SHP77 treated with DMSO at 0.1 percent for 48 hours (cell line): ENCODE results near the gene CLSTN1.

Experiments used
- DNase-seq: peaks from one replicate; lab custom pipeline; 2025; lab: John Stamatoyannopoulos, UW

CLSTN1 gene

GRCh38 chr1:9823943-9824701, at the start of gene CLSTN1:
Gene CLSTN1 (minus strand): TSS chr1:9823965. CDS start chr1:9823733, 232 bp downstream.
- peak; percentile 46 for DNase-seq

GRCh38 chr1:9873385-9873784, 49.6 kb upstream of the CLSTN1 start:
- DNase-seq: no peak

DNA sequence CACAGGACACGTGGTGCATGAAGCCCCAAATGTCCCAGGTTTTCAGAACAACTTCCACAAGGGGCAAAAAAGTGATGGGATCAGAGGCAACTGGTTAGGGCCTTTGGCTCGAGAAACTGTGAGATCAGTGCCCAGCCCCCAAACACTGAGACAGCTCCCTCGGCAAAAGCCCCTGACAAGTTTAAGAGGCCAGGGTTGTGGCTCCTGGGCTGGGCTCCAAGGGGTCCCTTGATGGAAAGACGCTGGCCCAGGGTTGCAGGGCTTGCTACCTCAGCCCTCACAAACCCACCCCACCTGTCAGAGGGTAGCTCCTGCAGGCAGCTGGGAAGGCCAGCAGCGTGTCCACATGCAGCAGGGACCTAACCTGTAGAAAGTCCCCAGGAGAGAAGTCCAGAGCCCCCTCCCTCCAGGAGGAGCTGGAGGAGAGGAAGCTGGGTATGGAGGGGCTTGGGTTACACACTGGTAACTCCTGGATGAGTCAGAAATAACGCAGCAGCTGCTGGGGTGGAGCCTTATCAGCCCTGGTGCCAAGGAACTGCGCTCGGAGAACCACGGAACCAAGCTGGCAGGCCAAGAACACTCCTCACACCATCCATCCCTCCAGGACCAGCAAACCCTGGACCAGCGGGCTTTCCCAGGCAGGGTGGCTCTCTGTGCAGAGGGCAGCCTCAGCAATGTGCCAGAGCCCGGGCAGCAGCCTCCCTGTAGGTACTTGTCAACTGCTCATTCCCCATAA, 48.8 kb upstream of the CLSTN1 start:
- DNase-seq: no peak

GRCh38 chr1:9871707-9872425, 48.1 kb upstream of the CLSTN1 start:
- DNase-seq: no peak

- no peak for DNase-seq
Observed at GRCh38 chr1:9871021-9871420, 47.3 kb upstream of the CLSTN1 start.

DNA sequence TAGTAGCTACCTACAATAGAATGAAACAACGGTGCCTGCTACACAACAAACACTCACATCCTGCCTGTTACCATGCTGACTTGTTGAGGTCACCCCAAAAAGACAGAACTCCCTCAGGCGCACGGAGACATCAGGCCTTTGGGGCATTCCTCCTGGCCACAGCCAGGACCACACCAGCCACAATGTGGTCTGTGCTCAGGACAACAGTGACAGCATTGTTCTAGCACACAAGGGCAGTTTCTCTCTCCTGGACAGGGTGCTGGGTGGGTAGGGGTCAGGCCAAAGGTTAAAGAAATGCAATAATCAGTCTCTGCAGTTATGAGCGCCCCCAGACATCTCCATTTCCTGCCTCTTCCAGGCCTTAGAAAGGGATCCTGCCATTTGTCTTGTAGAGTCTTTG, 46.8 kb upstream of the CLSTN1 start:
- no peak for DNase-seq

- DNase-seq: no peak
Observed at GRCh38 chr1:9869831-9870251, 46.1 kb upstream of the CLSTN1 start.

DNA sequence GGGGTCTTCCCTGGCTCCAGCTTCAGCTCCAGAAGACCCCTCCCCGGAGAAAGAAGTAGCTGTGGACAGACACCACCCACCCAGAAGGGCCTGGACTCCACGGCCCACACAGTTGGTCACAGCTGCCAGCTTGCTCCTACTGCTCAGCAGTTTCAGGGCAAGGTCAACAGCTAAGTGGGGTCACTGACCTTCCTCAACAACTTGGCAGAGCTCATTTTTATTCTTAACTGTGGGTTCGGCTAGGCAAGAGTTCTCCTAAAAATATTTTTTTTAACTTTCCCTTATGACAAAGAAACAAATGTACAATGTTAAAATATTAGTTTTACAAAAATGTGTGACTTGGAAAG, 44.5 kb upstream of the CLSTN1 start:
- no peak for DNase-seq

- peak; percentile 15 for DNase-seq
Observed at GRCh38 chr1:9867408-9868243, 43.9 kb upstream of the CLSTN1 start.

DNA sequence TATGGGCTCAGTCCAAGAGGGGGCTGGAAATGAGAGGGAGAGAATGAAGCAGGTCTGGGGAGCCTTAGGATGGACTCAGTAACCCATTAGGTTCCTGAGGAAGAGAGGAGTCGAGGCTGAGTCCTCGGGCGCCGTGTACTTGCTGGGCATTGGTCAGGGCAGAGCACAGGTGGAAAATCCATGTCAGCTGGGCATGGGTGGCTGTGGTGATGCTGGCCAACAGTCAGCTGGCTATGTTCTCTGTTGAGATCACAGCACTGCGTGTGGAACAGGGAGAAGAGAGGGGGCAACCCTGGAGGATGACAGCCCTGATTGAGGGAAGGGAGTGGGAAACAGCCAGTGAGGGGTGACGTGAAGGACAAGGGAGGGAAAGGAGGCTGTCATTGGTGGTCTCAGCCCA, 43.1 kb upstream of the CLSTN1 start:
- DNase-seq: no peak

DNA sequence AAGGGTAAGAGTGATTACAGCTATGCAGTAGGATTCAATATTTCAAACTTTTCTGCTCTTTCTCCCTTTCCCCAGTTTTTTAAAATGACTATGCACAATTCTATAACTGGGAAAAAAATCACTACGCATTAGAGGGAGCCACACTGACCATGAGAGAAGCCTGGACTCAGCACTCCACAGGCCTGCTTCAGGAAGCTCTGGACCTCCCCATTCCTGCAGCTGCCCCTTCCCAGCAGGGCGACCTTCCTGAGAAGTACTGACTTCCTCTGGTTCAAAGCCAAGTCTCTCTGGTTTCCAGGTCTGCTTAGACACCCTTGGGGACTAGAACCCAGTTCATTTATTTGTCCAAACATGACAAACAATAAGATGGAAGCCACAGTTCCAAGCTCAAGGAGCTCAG, 42.0 kb upstream of the CLSTN1 start:
- DNase-seq: no peak

- DNase-seq: no peak
Observed at GRCh38 chr1:9863371-9863770, 39.6 kb upstream of the CLSTN1 start.

DNA sequence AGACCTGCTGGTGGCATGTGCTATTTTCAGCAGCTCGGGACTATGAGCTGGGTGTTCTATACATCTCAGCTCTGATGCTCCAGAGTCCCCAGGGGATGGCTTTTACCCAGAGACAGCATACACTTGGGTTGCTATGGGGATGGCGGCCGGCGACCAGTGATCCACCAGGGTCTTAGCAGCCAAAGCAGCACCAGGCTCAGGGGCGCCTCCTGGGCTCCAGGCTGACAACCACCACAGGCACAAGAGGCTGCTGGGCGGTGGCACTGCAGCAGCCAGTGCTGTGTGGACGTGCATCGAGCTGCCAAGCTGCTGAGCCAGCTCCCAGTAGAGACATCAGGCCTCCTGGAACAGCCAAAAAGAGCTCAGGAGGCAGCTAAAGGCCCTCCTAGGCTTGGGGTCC, 37.6 kb upstream of the CLSTN1 start:
- no peak for DNase-seq

DNA sequence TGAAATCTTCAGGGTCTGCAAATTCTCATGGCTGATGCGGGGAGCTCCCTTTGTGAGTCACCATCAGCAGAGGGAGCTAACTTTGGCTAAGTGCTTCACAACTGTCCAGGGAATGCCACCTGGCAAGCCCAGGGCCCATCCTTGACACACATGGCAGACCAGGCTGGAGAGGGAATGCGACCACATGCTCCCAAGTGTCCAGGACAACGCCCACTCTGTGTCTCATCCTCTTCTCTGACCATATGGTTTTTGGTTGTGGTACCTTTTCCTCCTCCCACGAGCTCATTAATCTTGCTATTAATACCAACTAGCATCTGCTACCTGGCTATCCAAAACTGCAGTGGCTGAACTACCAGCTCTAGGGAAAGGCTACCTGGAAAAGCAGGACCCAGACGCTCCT, 37.1 kb upstream of the CLSTN1 start:
- no peak for DNase-seq

DNA sequence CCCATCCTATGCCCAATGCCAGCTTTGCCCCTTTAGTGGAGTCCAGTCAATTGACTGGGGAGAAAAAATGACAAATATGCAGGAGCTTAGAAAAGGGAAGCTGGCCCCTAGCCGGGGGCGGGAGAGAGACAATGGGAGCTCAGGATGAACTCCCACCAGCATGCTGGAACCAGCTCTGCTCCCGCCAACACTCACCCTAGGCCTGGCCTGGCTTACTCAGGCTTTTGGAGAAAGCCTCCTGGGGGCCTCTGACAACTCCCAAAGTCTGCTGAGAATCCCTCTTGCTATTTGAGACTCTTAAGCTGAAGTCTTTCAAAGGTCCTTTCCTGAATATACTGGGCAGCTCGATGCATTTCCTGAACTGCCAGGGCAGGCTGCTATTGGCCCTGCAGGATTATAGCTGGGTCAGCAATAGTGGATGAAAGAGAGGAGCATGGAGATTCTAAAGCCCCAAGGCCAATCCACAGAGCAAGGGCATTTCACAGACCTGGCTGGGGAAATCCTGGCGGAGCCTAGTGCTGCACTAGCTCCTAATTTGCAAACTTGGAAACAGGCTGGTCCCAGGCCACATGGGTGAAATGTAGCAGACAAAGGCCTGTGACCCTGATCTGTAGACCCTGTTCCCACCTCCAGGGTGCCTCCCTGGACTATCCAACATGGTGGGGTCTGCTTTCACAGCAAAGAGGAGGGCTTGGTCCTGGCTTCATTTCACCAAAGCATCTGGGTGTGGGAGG, 35.7 kb upstream of the CLSTN1 start:
- DNase-seq: no peak

GRCh38 chr1:9858293-9859035, 34.7 kb upstream of the CLSTN1 start:
- no peak for DNase-seq

GRCh38 chr1:9855186-9855585, 31.4 kb upstream of the CLSTN1 start:
- DNase-seq: no peak

GRCh38 chr1:9853249-9853595, 29.5 kb upstream of the CLSTN1 start:
- DNase-seq: no peak

GRCh38 chr1:9852410-9853248, 28.9 kb upstream of the CLSTN1 start:
- DNase-seq: no peak

- no peak for DNase-seq
Observed at GRCh38 chr1:9852004-9852403, 28.2 kb upstream of the CLSTN1 start.
